Fibroblast of lung (primary cell): ENCODE results near the gene UQCRH.

Experiments used
- CTCF ChIP-seq, 2 donors: IDR thresholded peaks in 1 of 2; conservative IDR thresholded peaks in 1 of 2; 1 replicate in 1 of 2; 2 replicates in 1 of 2; pipeline ENCODE4 v1.5.1; 2011 to 2012; ENCODE audit warnings: low read length in 2 of 2, control low read depth in 1 of 2, inconsistent platforms in 1 of 2, low read depth in 1 of 2, mild to moderate bottlenecking in 1 of 2
- EZH2 ChIP-seq: IDR thresholded peaks from 2 replicates; pipeline ENCODE4 v1.5.1; 2012; ENCODE audit warnings: low read length, control low read depth, mild to moderate bottlenecking; ENCODE audit errors: missing control alignments

- TF ChIP-seq CTCF (conservative IDR thresholded peaks at IDR 0.05 in 1 of 2, IDR thresholded peaks at IDR 0.05 in 1 of 2; ENCODE audit: low read depth in 1 of 2, low read length in 2 of 2) = no peak
- TF ChIP-seq EZH2 = no peak
Measured at GRCh38 chr1:46302641-46303037, 859 bp upstream of the UQCRH start.
